ENCODE results near the gene THRA. TPM values are rescaled to one million over a fixed set of nuclear protein-coding genes. Genes with fewer than 3 reads are reported as not detected.

THRA gene
- total and polyA plus RNA-seq, 9 of the 15 experiments (the other 6 are each of a cell fraction or from before 2014, with no cell fraction given): 0.34 to 23.4 (median 12.7) TPM

GRCh38 chr17:40111221-40112128, 48.7 kb downstream of the THRA start (continued):
- TF ChIP-seq ZNF318 (IDR thresholded peaks at IDR 0.05; ENCODE audit: borderline replicate concordance in 1 of 2, low read depth in 1 of 2) (peak in 1 of 2 experiments; percentile 57; a peak in 1 of 4 replicates), ZNF696 (CRISPR knock-in tag; conservative IDR thresholded peaks at IDR 0.05) (no peak), MAX (CRISPR knock-in tag; IDR thresholded peaks at IDR 0.05) (peak; percentile 70; the same call in 1 of the 2 replicates), PRDM10 (IDR thresholded peaks at IDR 0.05; ENCODE audit: partially characterized antibody) (peak; percentile 74), ZBTB7A (IDR thresholded peaks at IDR 0.05; ENCODE audit: borderline replicate concordance, control insufficient read depth, low read depth, low read length) (peak; percentile 83; the same call in 1 of the 2 replicates), MEIS2 (IDR thresholded peaks at IDR 0.05; ENCODE audit: partially characterized antibody) (peak; percentile 96), ZNF41 (CRISPR knock-in tag; conservative IDR thresholded peaks at IDR 0.05) (0 out of 2 replicates have a peak, but pooled peaks have one; percentile 24)
- TF ChIP-seq, protein P1, sequence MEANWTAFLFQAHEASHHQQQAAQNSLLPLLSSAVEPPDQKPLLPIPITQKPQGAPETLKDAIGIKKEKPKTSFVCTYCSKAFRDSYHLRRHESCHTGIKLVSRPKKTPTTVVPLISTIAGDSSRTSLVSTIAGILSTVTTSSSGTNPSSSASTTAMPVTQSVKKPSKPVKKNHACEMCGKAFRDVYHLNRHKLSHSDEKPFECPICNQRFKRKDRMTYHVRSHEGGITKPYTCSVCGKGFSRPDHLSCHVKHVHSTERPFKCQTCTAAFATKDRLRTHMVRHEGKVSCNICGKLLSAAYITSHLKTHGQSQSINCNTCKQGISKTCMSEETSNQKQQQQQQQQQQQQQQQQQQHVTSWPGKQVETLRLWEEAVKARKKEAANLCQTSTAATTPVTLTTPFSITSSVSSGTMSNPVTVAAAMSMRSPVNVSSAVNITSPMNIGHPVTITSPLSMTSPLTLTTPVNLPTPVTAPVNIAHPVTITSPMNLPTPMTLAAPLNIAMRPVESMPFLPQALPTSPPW (CRISPR knock-in tag; IDR thresholded peaks at IDR 0.05): peak; percentile 91
- TF ChIP-seq, protein P2, sequence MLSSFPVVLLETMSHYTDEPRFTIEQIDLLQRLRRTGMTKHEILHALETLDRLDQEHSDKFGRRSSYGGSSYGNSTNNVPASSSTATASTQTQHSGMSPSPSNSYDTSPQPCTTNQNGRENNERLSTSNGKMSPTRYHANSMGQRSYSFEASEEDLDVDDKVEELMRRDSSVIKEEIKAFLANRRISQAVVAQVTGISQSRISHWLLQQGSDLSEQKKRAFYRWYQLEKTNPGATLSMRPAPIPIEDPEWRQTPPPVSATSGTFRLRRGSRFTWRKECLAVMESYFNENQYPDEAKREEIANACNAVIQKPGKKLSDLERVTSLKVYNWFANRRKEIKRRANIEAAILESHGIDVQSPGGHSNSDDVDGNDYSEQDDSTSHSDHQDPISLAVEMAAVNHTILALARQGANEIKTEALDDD (IDR thresholded peaks at IDR 0.05): peak; percentile 67; the same call in 1 of the 2 replicates

All from K562 (cell line).